HG03520 (cell line): ENCODE data around the gene NRG3.

ENCODE experiments used
- ATAC-seq: cut with Tn5 transposase; IDR thresholded peaks from one replicate; pipeline ENCODE4 v1.9.1; 2021; ENCODE audit warnings: mild to moderate bottlenecking, moderate library complexity; ENCODE audit not compliant: unreplicated experiment

Gene NRG3

GRCh38 chr10:82453678-82454293, 578.8 kb downstream of the NRG3 start:
- no peak for ATAC-seq

GRCh38 chr10:82462910-82463551, 588.0 kb downstream of the NRG3 start:
- no peak for ATAC-seq

- ATAC-seq = no peak
Observed at GRCh38 chr10:82463614-82464013, 588.6 kb downstream of the NRG3 start.

- no peak for ATAC-seq
Observed at GRCh38 chr10:82464191-82464818, 589.3 kb downstream of the NRG3 start.

- no peak for ATAC-seq
Observed at GRCh38 chr10:82464966-82465365, 590.0 kb downstream of the NRG3 start.

GRCh38 chr10:82468453-82468852, 593.5 kb downstream of the NRG3 start:
- ATAC-seq = no peak

GRCh38 chr10:82472406-82473335, 597.7 kb downstream of the NRG3 start:
- no peak for ATAC-seq

- ATAC-seq = no peak
Observed at GRCh38 chr10:82477776-82478175, 602.8 kb downstream of the NRG3 start.

GRCh38 chr10:82492647-82493046, 617.7 kb downstream of the NRG3 start:
- ATAC-seq = no peak

GRCh38 chr10:82496114-82496513, 621.1 kb downstream of the NRG3 start:
- no peak for ATAC-seq

GRCh38 chr10:82497439-82497838, 622.4 kb downstream of the NRG3 start:
- ATAC-seq = no peak

GRCh38 chr10:82498976-82499375, 624.0 kb downstream of the NRG3 start:
- no peak for ATAC-seq

GRCh38 chr10:82505009-82505408, 630.0 kb downstream of the NRG3 start:
- ATAC-seq = no peak

GRCh38 chr10:82506680-82507376, 631.8 kb downstream of the NRG3 start:
- ATAC-seq = no peak

- ATAC-seq = no peak
Observed at GRCh38 chr10:82515256-82515655, 640.3 kb downstream of the NRG3 start.

- ATAC-seq = no peak
Observed at GRCh38 chr10:82529062-82529461, 654.1 kb downstream of the NRG3 start.

GRCh38 chr10:82535457-82535856, 660.5 kb downstream of the NRG3 start:
- no peak for ATAC-seq

GRCh38 chr10:82536668-82537067, 661.7 kb downstream of the NRG3 start:
- ATAC-seq = no peak

- no peak for ATAC-seq
Observed at GRCh38 chr10:82538272-82538671, 663.3 kb downstream of the NRG3 start.

GRCh38 chr10:82543631-82544030, 668.6 kb downstream of the NRG3 start:
- ATAC-seq = no peak

GRCh38 chr10:82544377-82544776, 669.4 kb downstream of the NRG3 start:
- no peak for ATAC-seq
